HuH-7 (cell line): ENCODE results near the gene TSHZ2.
"Not testable (repeated sequence)": the region's sequence is repeated elsewhere in the genome, so short reads cannot be mapped to it uniquely, and the experiment has no call there.

ENCODE experiments used
- DNase-seq: peaks from one replicate; pipeline ENCODE4 v3.0.0; 2011; ENCODE audit warnings: low spot score

The TSHZ2 gene

DNA sequence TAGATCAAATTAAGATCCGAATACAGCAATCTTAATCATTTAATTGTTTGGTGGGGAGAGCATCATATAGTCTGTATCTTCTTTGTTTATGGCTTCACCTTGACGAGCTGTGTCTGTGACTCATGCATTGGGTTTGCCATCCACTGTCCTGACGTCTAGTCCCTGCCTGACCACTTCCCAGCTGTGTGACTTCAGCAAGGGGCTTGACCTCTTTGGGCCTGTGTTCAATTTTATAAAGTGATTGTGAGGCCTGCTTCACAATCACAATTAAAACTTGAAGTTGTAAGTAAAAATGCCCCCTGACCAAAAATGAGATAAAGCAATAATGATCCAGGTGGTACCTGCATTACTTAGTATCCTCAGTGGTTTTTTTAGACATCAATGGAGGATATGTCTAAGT, 412.2 kb downstream of the TSHZ2 start:
- no peak for DNase-seq

DNA sequence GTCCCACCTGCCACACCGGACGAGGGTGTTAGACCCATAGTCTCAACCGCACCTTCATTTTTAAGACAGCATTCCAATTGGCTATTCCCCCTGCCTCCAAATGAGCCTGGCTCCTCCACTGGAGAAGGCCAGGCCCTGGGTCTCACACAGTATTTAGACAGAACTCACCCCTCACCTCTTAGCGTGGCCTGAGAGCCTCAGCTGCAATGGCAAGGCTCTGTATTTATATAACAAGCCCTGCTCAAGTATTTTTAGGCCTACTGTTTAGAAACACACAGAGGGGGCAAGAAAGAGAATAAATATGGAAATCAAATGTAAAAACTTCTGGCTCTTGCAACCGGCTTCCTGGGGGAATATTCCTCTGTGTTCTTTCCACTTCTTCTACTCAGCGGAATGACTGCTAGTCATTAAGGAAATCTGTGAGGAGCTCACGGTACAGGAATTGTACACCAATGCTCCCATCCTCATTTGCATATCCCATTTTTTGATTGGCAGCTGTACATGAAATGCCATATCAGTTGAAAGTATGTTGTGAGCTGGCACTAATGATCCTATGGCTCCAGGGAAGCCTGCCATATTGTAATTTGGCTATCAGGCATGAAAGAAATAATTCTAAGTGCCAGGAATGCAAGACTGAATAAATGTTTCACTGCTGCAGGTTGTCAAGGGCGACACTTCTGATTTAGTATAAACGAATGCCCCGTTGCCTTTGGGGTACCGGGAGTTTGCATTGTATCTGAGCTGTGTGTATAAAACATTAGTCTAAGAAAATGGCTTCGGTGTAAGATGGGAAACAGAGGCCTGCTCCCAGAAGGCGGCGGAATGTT, 414.0 kb downstream of the TSHZ2 start:
- DNase-seq: no peak

DNA sequence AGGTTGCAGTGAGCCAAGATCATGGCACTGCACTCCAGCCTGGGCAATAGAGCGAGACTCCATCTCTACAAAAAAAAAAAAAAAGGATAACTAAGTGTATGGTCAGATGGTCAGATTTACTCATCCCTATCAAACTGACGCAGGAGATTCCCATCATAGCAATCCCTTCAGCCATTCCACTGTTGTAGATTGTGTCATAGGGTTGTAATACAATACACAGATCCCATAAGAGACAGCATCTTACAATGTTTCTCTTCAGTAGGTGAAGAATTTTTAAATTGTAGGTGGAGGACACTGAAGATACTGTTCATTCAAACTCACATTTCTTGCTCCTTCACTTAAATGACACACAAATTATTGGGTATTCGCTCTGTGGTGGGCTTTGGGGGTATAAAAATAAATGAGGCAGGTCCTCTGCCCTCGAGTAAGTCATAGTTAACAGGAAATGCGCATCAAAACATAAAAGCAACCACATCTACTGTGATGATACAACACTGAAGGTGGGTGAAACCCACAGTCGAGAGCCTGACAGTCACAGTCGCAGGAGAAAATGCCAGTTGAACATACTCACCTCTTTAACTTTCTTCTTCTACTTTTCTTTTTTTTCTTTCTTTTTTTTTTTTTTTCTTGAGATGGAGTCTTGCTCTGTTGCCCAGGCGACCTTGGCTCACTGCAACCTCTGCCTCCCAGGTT, 416.0 kb downstream of the TSHZ2 start:
- DNase-seq: no peak

DNA sequence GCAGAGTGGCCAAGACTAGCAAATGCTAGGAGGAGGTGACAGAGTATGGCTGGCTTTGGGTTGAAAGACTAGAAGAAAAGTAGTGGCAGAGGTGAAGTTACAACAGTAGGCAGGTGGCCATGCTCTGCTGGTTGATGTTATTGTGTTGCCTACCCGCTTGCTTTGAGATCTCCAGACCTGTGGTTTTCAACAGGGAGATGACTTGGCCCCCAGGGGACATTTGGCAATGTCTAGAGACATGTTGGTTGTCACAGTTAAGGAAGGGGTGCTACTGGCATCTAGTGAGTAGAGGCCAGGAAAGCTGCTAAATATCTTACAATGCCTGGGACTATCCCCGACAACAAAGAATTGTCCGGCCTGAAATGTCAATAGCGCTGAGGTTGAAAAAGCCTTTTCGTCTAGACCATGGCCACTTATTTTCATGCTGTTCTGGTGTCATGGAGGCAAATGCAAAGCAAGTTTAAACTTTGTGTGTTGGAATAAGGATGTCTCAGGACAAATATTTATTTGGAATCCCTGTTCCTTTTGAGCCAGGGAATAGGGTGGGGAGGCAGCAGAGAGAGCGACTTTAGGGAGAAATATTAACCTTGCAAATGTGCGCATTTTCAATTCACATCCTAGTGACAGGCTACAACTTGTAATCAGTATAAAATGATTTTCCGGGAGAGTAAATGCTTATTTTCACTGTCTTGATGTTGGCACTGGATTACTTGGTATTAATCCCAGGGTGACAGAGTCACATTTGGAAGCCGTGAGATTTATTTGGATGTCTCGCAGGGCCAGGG, 417.6 kb downstream of the TSHZ2 start:
- DNase-seq: no peak

- no peak for DNase-seq
Observed at GRCh38 chr20:53390770-53391169, 418.6 kb downstream of the TSHZ2 start.

GRCh38 chr20:53394433-53394832, 422.3 kb downstream of the TSHZ2 start:
- no peak for DNase-seq

DNA sequence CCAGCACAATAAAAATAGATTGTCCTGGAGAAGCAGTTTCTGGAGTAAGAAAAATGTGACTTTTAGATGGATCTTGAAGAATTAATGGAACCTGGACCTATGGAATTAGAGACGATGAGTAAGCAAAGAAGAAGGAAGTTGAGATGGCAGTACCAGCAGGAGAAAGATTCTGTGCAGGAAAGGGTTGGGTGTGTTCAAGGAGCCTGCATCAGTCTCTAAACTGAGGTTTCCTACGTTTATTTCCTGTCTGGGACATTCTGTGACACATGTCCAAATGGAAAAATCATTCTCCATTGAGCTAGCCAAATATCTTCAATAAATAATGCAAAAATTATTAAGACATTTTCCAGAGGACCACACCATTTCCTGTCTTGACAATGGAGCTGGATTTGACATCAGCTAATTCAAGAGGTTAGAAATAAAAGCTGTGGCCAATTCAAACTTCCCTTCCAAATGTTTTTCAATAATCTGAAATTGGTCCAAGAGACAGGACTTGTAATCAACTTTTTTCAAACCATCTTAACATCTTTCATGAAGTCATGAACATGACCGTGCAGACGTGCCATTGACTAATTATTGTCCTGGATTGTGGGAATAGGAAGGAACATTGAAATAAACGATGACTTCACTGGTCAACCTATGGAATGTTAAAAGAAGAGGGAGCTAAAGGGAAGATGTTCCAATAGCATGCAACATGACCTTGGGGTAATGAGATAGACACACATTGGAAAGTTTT, 423.2 kb downstream of the TSHZ2 start:
- DNase-seq: no peak

- no peak for DNase-seq
Observed at GRCh38 chr20:53399083-53399482, 426.9 kb downstream of the TSHZ2 start.

GRCh38 chr20:53399592-53400335, 427.6 kb downstream of the TSHZ2 start:
- DNase-seq: no peak

DNA sequence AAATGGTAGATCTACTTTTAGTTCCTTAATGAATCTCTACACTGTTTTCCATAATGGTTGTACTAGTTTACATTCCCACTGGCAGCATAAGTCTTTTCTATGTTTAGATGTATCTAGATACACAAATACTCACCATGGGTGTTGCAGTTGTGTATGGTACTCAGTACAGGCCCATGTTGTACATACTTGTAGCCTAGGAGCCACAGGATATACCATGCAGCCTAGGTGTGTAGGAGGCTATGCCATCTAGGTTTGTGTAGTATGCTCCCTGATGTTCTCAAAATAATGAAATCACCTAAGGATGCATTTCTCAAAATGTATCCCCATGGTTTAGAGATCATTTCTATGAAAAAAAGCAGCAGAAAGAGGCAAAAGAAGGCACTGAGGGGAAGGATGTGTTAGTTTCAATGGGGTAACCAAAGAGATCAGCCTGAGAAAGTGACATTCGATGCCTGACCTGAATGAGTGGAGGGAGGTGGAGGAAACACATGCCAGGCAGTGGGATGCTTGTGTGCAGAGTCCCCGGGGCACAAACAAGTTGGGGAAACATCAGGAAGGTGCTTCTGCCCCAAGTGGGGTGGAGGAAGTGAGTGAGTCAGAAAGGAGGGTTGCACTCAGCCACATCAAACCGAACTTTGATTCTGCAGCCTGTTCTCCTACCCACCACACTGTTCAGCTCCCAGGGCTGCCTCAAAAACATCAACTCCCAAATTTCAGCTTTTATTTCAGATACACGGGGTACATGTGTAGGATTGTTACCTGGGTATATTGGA, 430.3 kb downstream of the TSHZ2 start:
- DNase-seq: no peak

DNA sequence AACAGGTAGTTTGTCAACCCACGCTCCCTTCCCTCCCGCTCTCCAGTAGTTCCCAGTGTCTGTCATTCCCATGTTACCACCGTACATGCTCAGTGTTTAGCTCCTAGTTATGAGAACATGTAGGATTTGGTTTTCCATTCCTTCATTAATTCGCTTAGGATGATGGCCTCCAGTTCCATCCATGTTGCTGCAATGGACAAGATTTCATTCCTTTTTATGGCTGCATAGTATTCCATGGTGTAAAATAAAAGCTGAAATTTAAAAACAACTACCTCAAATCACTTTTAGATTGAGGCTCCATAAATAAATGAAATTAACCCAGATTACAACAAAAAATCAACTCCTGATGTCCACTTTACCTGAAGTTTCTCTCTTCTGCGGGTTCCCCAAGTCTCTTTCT, 430.9 kb downstream of the TSHZ2 start:
- DNase-seq: no peak

DNA sequence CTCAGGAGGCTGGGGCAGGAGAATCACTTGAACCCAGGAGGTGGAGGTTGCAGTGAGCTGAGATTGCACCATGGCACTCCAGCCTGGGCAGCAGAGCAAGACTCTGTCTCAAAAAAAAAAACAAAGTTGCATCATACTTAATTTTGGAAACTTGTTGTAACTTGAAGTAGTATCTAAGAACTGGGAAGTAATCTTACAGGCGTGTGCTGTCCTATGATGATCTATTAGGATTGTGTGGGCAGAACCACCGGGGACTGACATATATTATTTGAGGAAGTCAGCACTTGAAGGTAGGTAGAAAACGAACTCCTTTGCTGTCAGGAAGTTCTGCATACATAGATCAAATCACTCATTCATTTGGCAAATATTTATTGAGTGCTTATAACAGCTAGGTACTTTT, 433.0 kb downstream of the TSHZ2 start:
- DNase-seq: no peak

- no peak for DNase-seq
Observed at GRCh38 chr20:53406580-53406979, 434.4 kb downstream of the TSHZ2 start.

DNA sequence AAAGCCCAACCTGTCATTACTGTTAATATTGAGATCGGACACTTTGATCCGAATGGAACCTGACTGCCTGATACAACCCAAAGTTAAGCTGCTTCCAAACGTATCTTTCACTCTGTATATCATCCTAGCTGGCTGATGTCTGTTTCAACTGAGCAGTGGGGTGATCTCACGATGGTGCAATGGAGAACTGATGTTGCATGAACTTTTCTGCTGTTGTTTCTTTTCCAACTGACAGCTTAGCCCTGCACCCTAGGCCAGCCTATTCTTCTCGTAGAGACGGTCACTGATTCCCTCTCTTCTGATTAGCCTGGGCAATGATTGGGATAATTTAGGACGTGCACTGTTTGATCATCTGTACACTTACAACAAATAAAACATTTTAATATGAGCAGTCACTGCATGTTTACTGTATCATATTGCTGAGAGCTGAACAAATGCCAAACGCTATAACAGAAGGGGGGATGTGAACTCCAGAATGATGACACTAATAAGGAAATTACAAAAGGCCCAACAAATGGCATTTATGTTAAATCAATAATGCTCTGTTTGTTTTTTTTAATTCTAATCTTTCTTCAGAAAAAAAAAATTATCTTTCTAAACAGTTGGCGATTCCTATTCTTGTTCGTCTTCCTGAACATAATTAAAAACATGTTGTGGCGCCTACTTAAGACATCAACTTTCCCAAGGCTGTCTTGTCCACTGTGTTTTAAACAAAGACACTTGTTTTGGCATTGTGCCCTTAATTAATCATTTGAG, 436.7 kb downstream of the TSHZ2 start:
- DNase-seq: no peak

GRCh38 chr20:53409447-53409717, 437.2 kb downstream of the TSHZ2 start:
- DNase-seq: no peak

DNA sequence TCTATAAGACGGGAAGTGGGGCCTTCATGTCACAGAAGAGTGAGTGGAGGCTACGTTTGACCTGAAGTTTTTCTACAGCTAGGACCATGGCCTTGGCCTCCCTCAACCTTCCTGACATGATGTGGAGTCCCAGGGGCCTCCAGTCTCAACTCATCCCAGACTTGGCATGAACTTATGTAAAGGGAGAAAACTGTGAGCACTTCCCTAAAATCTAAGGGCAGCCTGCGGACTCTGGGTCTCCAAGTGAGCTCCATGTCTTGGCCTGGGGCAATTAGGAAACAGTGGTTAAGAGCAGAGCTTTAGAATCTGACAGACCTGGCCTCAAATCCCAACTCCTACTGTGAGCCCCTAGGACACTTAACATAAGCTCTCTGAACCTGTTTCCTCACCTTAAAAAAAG, 439.0 kb downstream of the TSHZ2 start:
- DNase-seq: no peak

- DNase-seq: no peak
Observed at GRCh38 chr20:53411891-53412290, 439.7 kb downstream of the TSHZ2 start.

GRCh38 chr20:53412577-53413185, 440.5 kb downstream of the TSHZ2 start:
- DNase-seq: no peak

DNA sequence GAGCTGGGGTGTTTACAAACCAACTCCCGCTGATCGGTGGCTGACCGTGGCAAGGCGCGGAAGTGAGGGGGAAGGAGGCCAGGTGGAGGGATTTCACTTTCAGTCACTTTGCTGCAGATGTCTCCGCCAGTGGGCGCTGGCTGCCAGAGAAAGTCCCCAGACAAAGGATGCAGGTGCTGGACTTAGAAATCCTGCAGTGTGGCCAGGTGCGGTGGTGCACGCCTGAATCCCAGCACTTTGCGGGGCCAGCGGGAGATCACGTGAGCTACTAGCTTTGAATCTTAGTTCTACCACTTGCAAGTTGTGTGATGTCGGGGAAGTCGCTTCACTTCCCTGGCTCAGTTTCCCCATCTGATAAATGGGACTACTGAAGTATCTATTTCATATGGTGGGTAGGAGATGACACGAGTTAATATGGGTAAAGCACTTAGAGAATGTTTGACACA, 441.1 kb downstream of the TSHZ2 start:
- DNase-seq: peak; percentile 79

DNA sequence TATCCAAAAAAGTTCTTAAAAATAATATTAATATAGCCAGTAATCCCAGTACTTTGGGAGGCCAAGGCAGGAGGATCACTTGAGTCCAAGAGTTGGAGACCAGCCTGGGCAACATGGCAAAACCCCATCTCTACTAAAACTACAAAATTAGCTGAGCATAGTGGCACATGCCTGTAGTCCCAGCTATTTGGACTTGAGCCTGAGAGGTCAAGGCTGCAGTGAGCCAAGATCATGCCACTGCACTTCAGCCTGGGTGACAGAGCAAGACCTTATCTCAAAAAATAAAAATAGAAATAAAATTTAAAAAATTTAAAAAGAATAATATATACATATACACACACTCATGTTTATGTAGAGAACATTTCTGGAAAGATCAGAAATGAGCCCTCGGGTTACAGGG, 441.7 kb downstream of the TSHZ2 start:
- DNase-seq: not testable (repeated sequence)
